Glomerular visceral epithelial cell (primary cell): ENCODE data around the gene MEI1.
"Not testable (repeated sequence)": the region's sequence is repeated elsewhere in the genome, so short reads cannot be mapped to it uniquely, and the experiment has no call there.

ENCODE experiments used
- DNase-seq: peaks from one replicate; pipeline ENCODE4 v3.0.0-alpha.2; 2016; ENCODE audit errors: extremely low spot score

MEI1 gene

GRCh38 chr22:41699264-41700107, at the start of gene MEI1:
Gene MEI1 (plus strand): TSS chr22:41699503. CDS start chr22:41699539, 36 bp downstream.
- DNase-seq, result peak; percentile 16

GRCh38 chr22:41650229-41650628, 49.1 kb upstream of the MEI1 start:
- no peak for DNase-seq

GRCh38 chr22:41650821-41651220, 48.5 kb upstream of the MEI1 start:
- no peak for DNase-seq

GRCh38 chr22:41654322-41654721, 45.0 kb upstream of the MEI1 start:
- no peak for DNase-seq

- DNase-seq, result no peak
These were observed 42.7 kb upstream of the MEI1 start for GRCh38 chr22:41656556-41656955.

- DNase-seq, result no peak
These were observed 41.6 kb upstream of the MEI1 start for GRCh38 chr22:41657709-41658108.

GRCh38 chr22:41658869-41659268, 40.4 kb upstream of the MEI1 start:
- DNase-seq, result no peak

- DNase-seq, result no peak
These were observed 39.4 kb upstream of the MEI1 start for GRCh38 chr22:41659941-41660340.

- no peak for DNase-seq
These were observed 38.9 kb upstream of the MEI1 start for GRCh38 chr22:41660416-41660815.

GRCh38 chr22:41661088-41661487, 38.2 kb upstream of the MEI1 start:
- no peak for DNase-seq

- no peak for DNase-seq
These were observed 37.6 kb upstream of the MEI1 start for GRCh38 chr22:41661713-41662112.

- not testable (repeated sequence) for DNase-seq
These were observed 35.7 kb upstream of the MEI1 start for GRCh38 chr22:41663594-41663993.

GRCh38 chr22:41664490-41664889, 34.8 kb upstream of the MEI1 start:
- DNase-seq, result no peak

GRCh38 chr22:41664951-41665350, 34.4 kb upstream of the MEI1 start:
- DNase-seq, result no peak

GRCh38 chr22:41668971-41669911, 30.1 kb upstream of the MEI1 start:
- peak; percentile 56 for DNase-seq

- peak; percentile 11 for DNase-seq
These were observed 27.2 kb upstream of the MEI1 start for GRCh38 chr22:41672096-41672495.

- no peak for DNase-seq
These were observed 26.4 kb upstream of the MEI1 start for GRCh38 chr22:41672780-41673509.

GRCh38 chr22:41674846-41675340, 24.4 kb upstream of the MEI1 start:
- no peak for DNase-seq

- DNase-seq, result no peak
These were observed 23.2 kb upstream of the MEI1 start for GRCh38 chr22:41676134-41676533.

GRCh38 chr22:41681616-41682015, 17.7 kb upstream of the MEI1 start:
- DNase-seq, result no peak

GRCh38 chr22:41682033-41682807, 17.1 kb upstream of the MEI1 start:
- DNase-seq, result peak; percentile 85
